Heart left ventricle (tissue), 13 donors: ENCODE measurements around the gene PTH2R.
"Not testable (repeated sequence)": the region's sequence is repeated elsewhere in the genome, so short reads cannot be mapped to it uniquely, and the experiment has no call there.

Experiments
- CTCF ChIP-seq, 12 donors: fragments of 200-600 bp; sonication (generic) in 4 of 12; IDR thresholded peaks; one replicate each; pipeline versions ENCODE4 v1.5.0 to v1.8.0; 2018 to 2022; ENCODE audit warnings: antibody characterized with exemption in 12 of 12, mild to moderate bottlenecking in 5 of 12
- POLR2A ChIP-seq, 2 donors: fragments of 450-650 bp; IDR thresholded peaks; one replicate each; pipeline ENCODE4 v1.6.1; 2017; ENCODE audit warnings: antibody characterized with exemption in 2 of 2, mild to moderate bottlenecking in 2 of 2, moderate library complexity in 2 of 2
- donor health status: ischemic (EF 13 %, LVEDD 7.1; RV severe dilation, severe dysfunction).
- donor health status: DM: no; HTN: yes; CAD: no.
- donor health status: DM: no; HTN: no; CAD: no.
- donor health status: ischemic (EF 25% LVEDD 6.9; RV normal size, moderate dysfunction).
- donor health status: ischemic (EF 25% LVEDD 5.7; RV mildly dilated, moderate dysfunction).
- donor health status: ischemic (EF 35%, LVEDD 5.7; RV mildly dilated, moderate dysfunction).
- donor health status: nonischemic (EF 11% LVEDD 7.7; RV severe dilation, severe dysfunction).
- donor health status: DM: yes; HTN: yes; CAD: no.
- donor health status: PGD.
- donor health status: ischemic (EF 29% LVEDD 5.4; RV normal size, mild dysfunction).
- donor health status: nonischemic (EF 23%, LVEDD 6.1; RV moderate dilation, normal function).

DNA sequence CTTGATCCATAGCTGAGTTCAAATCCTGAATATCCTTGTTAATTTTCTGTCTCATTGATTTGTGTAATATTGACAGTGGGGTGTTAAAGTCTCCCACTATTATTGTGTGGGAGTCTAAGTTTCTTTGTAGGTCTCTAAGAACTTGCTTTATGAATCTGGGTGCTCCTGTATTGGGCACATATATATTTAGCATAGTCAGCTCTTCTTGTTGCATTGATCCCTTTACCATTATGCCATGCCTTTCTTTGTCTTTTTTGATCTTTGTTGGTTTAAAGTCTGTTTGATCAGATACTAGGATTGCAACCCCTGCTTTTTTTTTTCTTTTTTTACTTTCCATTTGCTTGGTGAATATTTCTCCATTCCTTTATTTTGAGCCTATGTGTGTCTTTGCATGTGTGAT is 116.5 kb downstream of the PTH2R start:
- TF ChIP-seq POLR2A, CTCF (IDR thresholded peaks at IDR 0.05): not testable (repeated sequence)
